GM23338 (cell line): ENCODE results near the gene PTAFR. TPM values are rescaled to one million over a fixed set of nuclear protein-coding genes. Genes with fewer than 3 reads are reported as not detected.

Source experiments
- ATAC-seq: fragments of 200-7000 bp; cut with Tn5 transposase; 3 replicates; pipeline ENCODE4 v1.9.1; 2020
- DNase-seq: peaks from one replicate; pipeline ENCODE4 v3.0.0-alpha.2; 2015; ENCODE audit warnings: low spot score
- H2AFZ ChIP-seq: fragments of 200-600 bp; sonication (generic); 2 replicates; pipeline ENCODE4 v1.8.0; 2016; ENCODE audit warnings: antibody characterized with exemption, mild to moderate bottlenecking, moderate library complexity
- H3F3A ChIP-seq: fragments of 200-600 bp; sonication (generic); replicated peaks from 2 replicates; pipeline ENCODE4 v1.8.0; 2017; ENCODE audit warnings: antibody characterized with exemption, mixed run types, low read depth
- H3K27ac ChIP-seq: fragments of 200-600 bp; sonication (generic); 2 replicates; pipeline ENCODE4 v1.6.1; 2016; ENCODE audit warnings: low read depth
- H3K27me3 ChIP-seq: fragments of 200-600 bp; sonication (generic); 2 replicates; pipeline ENCODE4 v1.8.0; 2016; ENCODE audit warnings: mild to moderate bottlenecking, mixed run types, moderate library complexity; ENCODE audit not compliant: insufficient read depth
- H3K36me3 ChIP-seq: fragments of 200-600 bp; sonication (generic); 2 replicates; pipeline ENCODE4 v1.8.0; 2016; ENCODE audit warnings: mild to moderate bottlenecking; ENCODE audit not compliant: insufficient read depth
- H3K4me1 ChIP-seq: fragments of 200-600 bp; sonication (generic); 2 replicates; pipeline ENCODE4 v1.8.0; 2016; ENCODE audit warnings: mild to moderate bottlenecking, moderate library complexity; ENCODE audit not compliant: insufficient read depth
- H3K4me2 ChIP-seq: fragments of 200-600 bp; sonication (generic); 2 replicates; pipeline ENCODE4 v1.7.1; 2017; ENCODE audit warnings: mixed run types
- H3K4me3 ChIP-seq: fragments of 200-600 bp; sonication (generic); 2 replicates; pipeline ENCODE4 v1.6.1; 2016; ENCODE audit warnings: mixed run types
- H3K79me2 ChIP-seq: fragments of 200-600 bp; sonication (generic); replicated peaks from 2 replicates; pipeline ENCODE4 v1.8.0; 2017; ENCODE audit warnings: mild to moderate bottlenecking; ENCODE audit not compliant: insufficient read depth
- H3K9me2 ChIP-seq: fragments of 200-600 bp; sonication (generic); 2 replicates; pipeline ENCODE4 v1.8.0; 2017; ENCODE audit not compliant: insufficient read depth
- H4K20me1 ChIP-seq: fragments of 200-600 bp; sonication (generic); replicated peaks from 2 replicates; pipeline ENCODE4 v1.8.0; 2017; ENCODE audit warnings: mild to moderate bottlenecking; ENCODE audit not compliant: insufficient read depth
- H3K27ac Mint-ChIP-seq: 2 replicates; pipeline ENCODE4 v1.8.0; 2020; ENCODE audit warnings: inconsistent platforms, mild to moderate bottlenecking, moderate library complexity, mixed read lengths
- H3K27me3 Mint-ChIP-seq: 3 replicates; pipeline ENCODE4 v1.8.0; 2022; ENCODE audit warnings: low read depth, mild to moderate bottlenecking, moderate library complexity, mixed read lengths, inconsistent platforms; ENCODE audit not compliant: insufficient read depth, poor library complexity
- H3K36me3 Mint-ChIP-seq: 3 replicates; pipeline ENCODE4 v1.8.0; 2021; ENCODE audit warnings: low read depth, mild to moderate bottlenecking, inconsistent platforms, moderate library complexity, mixed read lengths
- H3K4me1 Mint-ChIP-seq: 3 replicates; pipeline ENCODE4 v1.8.0; 2020; ENCODE audit warnings: mild to moderate bottlenecking, inconsistent platforms, mixed read lengths
- H3K4me3 Mint-ChIP-seq: 3 replicates; pipeline ENCODE4 v1.8.0; 2021; ENCODE audit warnings: moderate library complexity, mild to moderate bottlenecking, inconsistent platforms, mixed read lengths
- H3K9me3 Mint-ChIP-seq: 3 replicates; pipeline ENCODE4 v1.8.0; 2020; ENCODE audit warnings: moderate library complexity, mild to moderate bottlenecking, inconsistent platforms, mixed read lengths
- CREB1 ChIP-seq: fragments of 250-450 bp; sonication (Bioruptor Pico); IDR thresholded peaks from 2 replicates; pipeline ENCODE4 v1.5.0; 2020; ENCODE audit warnings: low read depth, mild to moderate bottlenecking, moderate library complexity
- EZH2phosphoT487 ChIP-seq: fragments of 200-600 bp; sonication (generic); IDR thresholded peaks from one replicate; pipeline ENCODE4 v1.8.1; 2018; ENCODE audit warnings: antibody characterized with exemption; ENCODE audit not compliant: unreplicated experiment
- ZNF331 ChIP-seq: fragments of 250-450 bp; sonication (Bioruptor Pico); IDR thresholded peaks from 2 replicates; pipeline ENCODE4 v1.5.0; 2020; ENCODE audit warnings: low read depth, mild to moderate bottlenecking, moderate library complexity
- polyA plus RNA-seq: library from polyadenylated mRNA; unstranded; fragments of >200 nt; fragmentation: Nextera tagmentation; extraction: Ambion mirVana; gene quantifications from 2 replicates; pipeline ENCODE4 v1.2.1, GENCODE V29; 2016
- total RNA-seq: library from RNA; depleted of rRNA; stranded (reverse); fragments of >200 nt; shearing (Covaris generic); gene quantifications from 2 replicates; pipeline ENCODE4 v1.2.3, GENCODE V29; 2014
- TF ChIP-seq, protein P1 (sequence below): fragments of 250-450 bp; sonication (Bioruptor Pico); IDR thresholded peaks from 2 replicates; pipeline ENCODE4 v1.5.0; 2020; ENCODE audit warnings: mild to moderate bottlenecking, moderate library complexity
- TF ChIP-seq, protein P2 (sequence below): IDR thresholded peaks from one replicate; pipeline ENCODE4 v1.6.1; 2018; ENCODE audit warnings: antibody characterized with exemption; ENCODE audit not compliant: unreplicated experiment

Gene PTAFR
- total and polyA plus RNA-seq, 2 experiments from 2014 or later: 0.29 to 0.76 TPM

- TF ChIP-seq, protein P1, sequence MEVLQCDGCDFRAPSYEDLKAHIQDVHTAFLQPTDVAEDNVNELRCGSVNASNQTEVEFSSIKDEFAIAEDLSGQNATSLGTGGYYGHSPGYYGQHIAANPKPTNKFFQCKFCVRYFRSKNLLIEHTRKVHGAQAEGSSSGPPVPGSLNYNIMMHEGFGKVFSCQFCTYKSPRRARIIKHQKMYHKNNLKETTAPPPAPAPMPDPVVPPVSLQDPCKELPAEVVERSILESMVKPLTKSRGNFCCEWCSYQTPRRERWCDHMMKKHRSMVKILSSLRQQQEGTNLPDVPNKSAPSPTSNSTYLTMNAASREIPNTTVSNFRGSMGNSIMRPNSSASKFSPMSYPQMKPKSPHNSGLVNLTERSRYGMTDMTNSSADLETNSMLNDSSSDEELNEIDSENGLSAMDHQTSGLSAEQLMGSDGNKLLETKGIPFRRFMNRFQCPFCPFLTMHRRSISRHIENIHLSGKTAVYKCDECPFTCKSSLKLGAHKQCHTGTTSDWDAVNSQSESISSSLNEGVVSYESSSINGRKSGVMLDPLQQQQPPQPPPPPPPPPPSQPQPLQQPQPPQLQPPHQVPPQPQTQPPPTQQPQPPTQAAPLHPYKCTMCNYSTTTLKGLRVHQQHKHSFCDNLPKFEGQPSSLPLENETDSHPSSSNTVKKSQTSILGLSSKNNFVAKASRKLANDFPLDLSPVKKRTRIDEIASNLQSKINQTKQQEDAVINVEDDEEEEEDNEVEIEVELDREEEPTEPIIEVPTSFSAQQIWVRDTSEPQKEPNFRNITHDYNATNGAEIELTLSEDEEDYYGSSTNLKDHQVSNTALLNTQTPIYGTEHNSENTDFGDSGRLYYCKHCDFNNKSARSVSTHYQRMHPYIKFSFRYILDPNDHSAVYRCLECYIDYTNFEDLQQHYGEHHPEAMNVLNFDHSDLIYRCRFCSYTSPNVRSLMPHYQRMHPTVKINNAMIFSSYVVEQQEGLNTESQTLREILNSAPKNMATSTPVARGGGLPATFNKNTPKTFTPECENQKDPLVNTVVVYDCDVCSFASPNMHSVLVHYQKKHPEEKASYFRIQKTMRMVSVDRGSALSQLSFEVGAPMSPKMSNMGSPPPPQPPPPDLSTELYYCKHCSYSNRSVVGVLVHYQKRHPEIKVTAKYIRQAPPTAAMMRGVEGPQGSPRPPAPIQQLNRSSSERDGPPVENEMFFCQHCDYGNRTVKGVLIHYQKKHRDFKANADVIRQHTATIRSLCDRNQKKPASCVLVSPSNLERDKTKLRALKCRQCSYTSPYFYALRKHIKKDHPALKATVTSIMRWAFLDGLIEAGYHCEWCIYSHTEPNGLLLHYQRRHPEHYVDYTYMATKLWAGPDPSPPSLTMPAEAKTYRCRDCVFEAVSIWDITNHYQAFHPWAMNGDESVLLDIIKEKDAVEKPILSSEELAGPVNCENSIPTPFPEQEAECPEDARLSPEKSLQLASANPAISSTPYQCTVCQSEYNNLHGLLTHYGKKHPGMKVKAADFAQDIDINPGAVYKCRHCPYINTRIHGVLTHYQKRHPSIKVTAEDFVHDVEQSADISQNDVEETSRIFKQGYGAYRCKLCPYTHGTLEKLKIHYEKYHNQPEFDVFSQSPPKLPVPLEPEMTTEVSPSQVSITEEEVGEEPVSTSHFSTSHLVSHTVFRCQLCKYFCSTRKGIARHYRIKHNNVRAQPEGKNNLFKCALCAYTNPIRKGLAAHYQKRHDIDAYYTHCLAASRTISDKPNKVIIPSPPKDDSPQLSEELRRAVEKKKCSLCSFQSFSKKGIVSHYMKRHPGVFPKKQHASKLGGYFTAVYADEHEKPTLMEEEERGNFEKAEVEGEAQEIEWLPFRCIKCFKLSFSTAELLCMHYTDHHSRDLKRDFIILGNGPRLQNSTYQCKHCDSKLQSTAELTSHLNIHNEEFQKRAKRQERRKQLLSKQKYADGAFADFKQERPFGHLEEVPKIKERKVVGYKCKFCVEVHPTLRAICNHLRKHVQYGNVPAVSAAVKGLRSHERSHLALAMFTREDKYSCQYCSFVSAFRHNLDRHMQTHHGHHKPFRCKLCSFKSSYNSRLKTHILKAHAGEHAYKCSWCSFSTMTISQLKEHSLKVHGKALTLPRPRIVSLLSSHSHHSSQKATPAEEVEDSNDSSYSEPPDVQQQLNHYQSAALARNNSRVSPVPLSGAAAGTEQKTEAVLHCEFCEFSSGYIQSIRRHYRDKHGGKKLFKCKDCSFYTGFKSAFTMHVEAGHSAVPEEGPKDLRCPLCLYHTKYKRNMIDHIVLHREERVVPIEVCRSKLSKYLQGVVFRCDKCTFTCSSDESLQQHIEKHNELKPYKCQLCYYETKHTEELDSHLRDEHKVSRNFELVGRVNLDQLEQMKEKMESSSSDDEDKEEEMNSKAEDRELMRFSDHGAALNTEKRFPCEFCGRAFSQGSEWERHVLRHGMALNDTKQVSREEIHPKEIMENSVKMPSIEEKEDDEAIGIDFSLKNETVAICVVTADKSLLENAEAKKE (CRISPR knock-in tag): no peak
- no peak for TF ChIP-seq ZNF331 (CRISPR knock-in tag)
- TF ChIP-seq EZH2phosphoT487: no peak
These were observed 21.4 kb upstream of the PTAFR start (continued) for GRCh38 chr1:28197682-28198415.

DNA sequence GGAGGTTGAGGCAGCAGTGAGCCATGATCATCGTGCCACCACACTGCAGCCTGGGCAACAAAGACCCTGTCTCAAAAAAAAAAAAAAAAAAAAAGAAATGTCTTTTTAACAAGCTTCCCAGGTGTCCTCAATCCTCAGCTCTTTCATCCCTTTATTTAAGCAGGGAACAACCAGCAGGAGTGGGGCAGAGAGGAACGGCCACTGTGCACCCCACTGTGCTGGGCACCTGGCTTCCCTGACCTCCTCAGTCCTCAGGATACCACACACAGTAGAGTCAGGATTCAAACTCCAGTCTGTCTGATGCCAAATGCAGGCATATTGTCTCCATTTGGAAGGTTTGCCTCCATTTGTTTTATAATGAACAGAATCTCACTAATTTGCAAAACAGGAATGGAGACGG lies 19.8 kb upstream of the PTAFR start:
- peak overlapping the region; percentile 7; the same call in 1 of the 2 replicates for H3K4me3 ChIP-seq
- no peaks in the 10 kb centered on the region for H3K79me2 ChIP-seq
- TF ChIP-seq CREB1 (CRISPR knock-in tag): no peak
- TF ChIP-seq, protein P2, sequence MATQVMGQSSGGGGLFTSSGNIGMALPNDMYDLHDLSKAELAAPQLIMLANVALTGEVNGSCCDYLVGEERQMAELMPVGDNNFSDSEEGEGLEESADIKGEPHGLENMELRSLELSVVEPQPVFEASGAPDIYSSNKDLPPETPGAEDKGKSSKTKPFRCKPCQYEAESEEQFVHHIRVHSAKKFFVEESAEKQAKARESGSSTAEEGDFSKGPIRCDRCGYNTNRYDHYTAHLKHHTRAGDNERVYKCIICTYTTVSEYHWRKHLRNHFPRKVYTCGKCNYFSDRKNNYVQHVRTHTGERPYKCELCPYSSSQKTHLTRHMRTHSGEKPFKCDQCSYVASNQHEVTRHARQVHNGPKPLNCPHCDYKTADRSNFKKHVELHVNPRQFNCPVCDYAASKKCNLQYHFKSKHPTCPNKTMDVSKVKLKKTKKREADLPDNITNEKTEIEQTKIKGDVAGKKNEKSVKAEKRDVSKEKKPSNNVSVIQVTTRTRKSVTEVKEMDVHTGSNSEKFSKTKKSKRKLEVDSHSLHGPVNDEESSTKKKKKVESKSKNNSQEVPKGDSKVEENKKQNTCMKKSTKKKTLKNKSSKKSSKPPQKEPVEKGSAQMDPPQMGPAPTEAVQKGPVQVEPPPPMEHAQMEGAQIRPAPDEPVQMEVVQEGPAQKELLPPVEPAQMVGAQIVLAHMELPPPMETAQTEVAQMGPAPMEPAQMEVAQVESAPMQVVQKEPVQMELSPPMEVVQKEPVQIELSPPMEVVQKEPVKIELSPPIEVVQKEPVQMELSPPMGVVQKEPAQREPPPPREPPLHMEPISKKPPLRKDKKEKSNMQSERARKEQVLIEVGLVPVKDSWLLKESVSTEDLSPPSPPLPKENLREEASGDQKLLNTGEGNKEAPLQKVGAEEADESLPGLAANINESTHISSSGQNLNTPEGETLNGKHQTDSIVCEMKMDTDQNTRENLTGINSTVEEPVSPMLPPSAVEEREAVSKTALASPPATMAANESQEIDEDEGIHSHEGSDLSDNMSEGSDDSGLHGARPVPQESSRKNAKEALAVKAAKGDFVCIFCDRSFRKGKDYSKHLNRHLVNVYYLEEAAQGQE: no peak
- no peak overlapping the region for H2AFZ ChIP-seq
- ATAC-seq: peak; percentile 65
- H3K4me1 ChIP-seq: peaks cover 30% of the 10 kb centered on the region
- H3K36me3 ChIP-seq: peaks cover 21% of the 10 kb centered on the region
- H3K27ac ChIP-seq: peak overlapping the region; percentile 86
- peaks cover 21% of the 10 kb centered on the region; the same call in 1 of the 2 replicates for H3F3A ChIP-seq
- peak; percentile 36 for DNase-seq
- H3K4me2 ChIP-seq: peak overlapping the region; percentile 36; the same call in 1 of the 2 replicates
- no peaks in the 10 kb centered on the region for H3K9me3 Mint-ChIP-seq
- H3K9me2 ChIP-seq: no peaks in the 10 kb centered on the region
- peaks cover 28% of the 10 kb centered on the region for H3K4me1 Mint-ChIP-seq
- no peaks in the 10 kb centered on the region for H3K27me3 ChIP-seq
- H4K20me1 ChIP-seq: peaks cover 2% of the 10 kb centered on the region; the same call in 1 of the 2 replicates
- peaks cover 14% of the 10 kb centered on the region for H3K27me3 Mint-ChIP-seq
- peak overlapping the region; percentile 38; the same call in 1 of the 3 replicates for H3K4me3 Mint-ChIP-seq
- peaks cover 33% of the 10 kb centered on the region for H3K36me3 Mint-ChIP-seq
- peak overlapping the region; percentile 93 for H3K27ac Mint-ChIP-seq
